Stimulated activated CD4-positive, alpha-beta T cell treated with anti-CD3 and anti-CD28 coated beads, TNF-alpha, amount 100 ng/mL, for 1 hour (primary cell): ENCODE measurements around the gene SERBP1.
"Not testable (repeated sequence)": the region's sequence is repeated elsewhere in the genome, so short reads cannot be mapped to it uniquely, and the experiment has no call there.

ENCODE experiments used
- DNase-seq, 3 donors: peaks; one replicate each; pipeline ENCODE4 v3.0.0-alpha.2; 2020; ENCODE audit warnings: low read depth in 3 of 3, low spot score in 1 of 3

The SERBP1 gene

GRCh38 chr1:67430358-67431155 lies at the start of gene SERBP1:
Gene SERBP1 (minus strand): TSS chr1:67430402. CDS start chr1:67430300, 102 bp downstream.
- DNase-seq: peak; percentile 80 to 88 (median 85)

GRCh38 chr1:67479146-67479891 lies 49.1 kb upstream of the SERBP1 start:
- DNase-seq: no peak

- no peak for DNase-seq
These were observed 46.7 kb upstream of the SERBP1 start for GRCh38 chr1:67476906-67477305.

- DNase-seq: no peak
These were observed 45.8 kb upstream of the SERBP1 start for GRCh38 chr1:67476006-67476482.

- no peak for DNase-seq
These were observed 41.9 kb upstream of the SERBP1 start for GRCh38 chr1:67472056-67472455.

GRCh38 chr1:67469431-67469830 lies 39.2 kb upstream of the SERBP1 start:
- no peak for DNase-seq

GRCh38 chr1:67468066-67468718 lies 38.0 kb upstream of the SERBP1 start:
- no peak for DNase-seq

GRCh38 chr1:67465375-67465774 lies 35.2 kb upstream of the SERBP1 start:
- no peak for DNase-seq

GRCh38 chr1:67464746-67465145 lies 34.5 kb upstream of the SERBP1 start:
- DNase-seq: no peak

- DNase-seq: no peak
These were observed 33.9 kb upstream of the SERBP1 start for GRCh38 chr1:67464058-67464457.

- DNase-seq: no peak
These were observed 33.2 kb upstream of the SERBP1 start for GRCh38 chr1:67463298-67463955.

- no peak for DNase-seq
These were observed 30.7 kb upstream of the SERBP1 start for GRCh38 chr1:67460676-67461500.

GRCh38 chr1:67459068-67459467 lies 28.9 kb upstream of the SERBP1 start:
- no peak for DNase-seq

GRCh38 chr1:67458663-67459062 lies 28.5 kb upstream of the SERBP1 start:
- DNase-seq: no peak

- DNase-seq: no peak
These were observed 27.0 kb upstream of the SERBP1 start for GRCh38 chr1:67457247-67457646.

GRCh38 chr1:67451815-67452214 lies 21.6 kb upstream of the SERBP1 start:
- no peak for DNase-seq

GRCh38 chr1:67451356-67451755 lies 21.2 kb upstream of the SERBP1 start:
- no peak for DNase-seq

- DNase-seq: no peak
These were observed 16.7 kb upstream of the SERBP1 start for GRCh38 chr1:67446893-67447292.

GRCh38 chr1:67446014-67446413 lies 15.8 kb upstream of the SERBP1 start:
- not testable (repeated sequence) for DNase-seq

- no peak for DNase-seq
These were observed 11.6 kb upstream of the SERBP1 start for GRCh38 chr1:67441739-67442281.
